H9 (cell line): ENCODE data around the gene CDYL. TPM values are rescaled to one million over a fixed set of nuclear protein-coding genes. Genes with fewer than 3 reads are reported as not detected.

Experiments used
- DNase-seq: peaks from one replicate; pipeline ENCODE4 v3.0.0-alpha.2; 2017
- H2AFZ ChIP-seq: one replicate; pipeline ENCODE4 v1.6.1; 2013; ENCODE audit warnings: mild to moderate bottlenecking, low read length, control low read depth, moderate library complexity
- H2AK5ac ChIP-seq: 2 replicates; pipeline ENCODE4 v1.6.1; 2013; ENCODE audit warnings: low read length, control low read depth, mixed read lengths; ENCODE audit not compliant: insufficient read length
- H2BK120ac ChIP-seq: one replicate; pipeline ENCODE4 v1.6.1; 2013; ENCODE audit warnings: low read depth, mild to moderate bottlenecking, low read length, control low read depth, inconsistent platforms; ENCODE audit not compliant: poor library complexity, severe bottlenecking
- H2BK12ac ChIP-seq: 2 replicates; pipeline ENCODE4 v1.6.1; 2013; ENCODE audit warnings: low read length, control low read depth, mixed read lengths, low read depth; ENCODE audit not compliant: insufficient read length
- H2BK15ac ChIP-seq: 2 replicates; pipeline ENCODE4 v1.6.1; 2013; ENCODE audit warnings: low read depth, low read length, control low read depth
- H2BK20ac ChIP-seq: one replicate; pipeline ENCODE4 v1.6.1; 2013; ENCODE audit warnings: low read depth, mild to moderate bottlenecking, low read length, control low read depth, inconsistent platforms; ENCODE audit not compliant: poor library complexity, severe bottlenecking
- H2BK5ac ChIP-seq: 2 replicates; pipeline ENCODE4 v1.6.1; 2013; ENCODE audit warnings: low read length, control low read depth, mixed read lengths; ENCODE audit not compliant: insufficient read length
- H3K14ac ChIP-seq: 2 replicates; pipeline ENCODE4 v1.6.1; 2013; ENCODE audit warnings: low read length, control low read depth; ENCODE audit not compliant: insufficient read depth
- H3K18ac ChIP-seq: 2 replicates; pipeline ENCODE4 v1.6.1; 2013; ENCODE audit warnings: low read depth, mild to moderate bottlenecking, mixed read lengths, low read length, control low read depth; ENCODE audit not compliant: insufficient read length
- H3K23ac ChIP-seq: 2 replicates; pipeline ENCODE4 v1.6.1; 2013; ENCODE audit warnings: low read length, control low read depth, mixed read lengths, low read depth; ENCODE audit not compliant: insufficient read length
- H3K23me2 ChIP-seq: 2 replicates; pipeline ENCODE4 v1.6.1; 2013; ENCODE audit warnings: low read depth, mild to moderate bottlenecking, mixed read lengths, low read length, control low read depth; ENCODE audit not compliant: insufficient read length, poor library complexity, severe bottlenecking
- H3K27ac ChIP-seq: 2 replicates; pipeline ENCODE4 v1.5.1; 2013; ENCODE audit warnings: low read length, control low read depth, mixed read lengths, low read depth; ENCODE audit not compliant: insufficient read length
- H3K27me3 ChIP-seq: 2 replicates; pipeline ENCODE4 v1.6.1; 2013; ENCODE audit warnings: low read length, control low read depth, inconsistent platforms; ENCODE audit not compliant: insufficient read depth
- H3K4ac ChIP-seq: 2 replicates; pipeline ENCODE4 v1.6.1; 2013; ENCODE audit warnings: low read depth, mild to moderate bottlenecking, control low read depth, inconsistent platforms, low read length, moderate library complexity
- H3K4me1 ChIP-seq: 2 replicates; pipeline ENCODE4 v1.6.1; 2013; ENCODE audit warnings: low read length, control low read depth, inconsistent platforms; ENCODE audit not compliant: insufficient read depth
- H3K4me2 ChIP-seq: 2 replicates; pipeline ENCODE4 v1.6.1; 2013; ENCODE audit warnings: low read length, control low read depth, mixed read lengths; ENCODE audit not compliant: insufficient read length, insufficient read depth
- H3K56ac ChIP-seq: 2 replicates; pipeline ENCODE4 v1.6.1; 2013; ENCODE audit warnings: low read depth, mild to moderate bottlenecking, mixed read lengths, low read length, control low read depth; ENCODE audit not compliant: insufficient read length
- H3K79me1 ChIP-seq: 2 replicates; pipeline ENCODE4 v1.6.1; 2013; ENCODE audit warnings: low read depth, mild to moderate bottlenecking, moderate library complexity, low read length, control low read depth, inconsistent platforms; ENCODE audit not compliant: insufficient read depth, poor library complexity, severe bottlenecking
- H3K79me2 ChIP-seq: 2 replicates; pipeline ENCODE4 v1.6.1; 2013; ENCODE audit warnings: low read length, control low read depth, inconsistent platforms; ENCODE audit not compliant: insufficient read depth
- H3K9ac ChIP-seq: 2 replicates; pipeline ENCODE4 v1.6.1; 2013; ENCODE audit warnings: low read length, control low read depth, mixed read lengths; ENCODE audit not compliant: insufficient read length; ENCODE audit errors: extremely low read depth
- H3K9me3 ChIP-seq: one replicate; pipeline ENCODE4 v1.6.1; 2013; ENCODE audit warnings: low read depth, low read length, inconsistent platforms; ENCODE audit not compliant: control insufficient read depth
- H3T11ph ChIP-seq: one replicate; pipeline ENCODE4 v1.6.1; 2013; ENCODE audit warnings: mild to moderate bottlenecking, low read length, control low read depth, inconsistent platforms
- H4K20me1 ChIP-seq: one replicate; pipeline ENCODE4 v1.6.1; 2013; ENCODE audit not compliant: control insufficient read depth, insufficient read length, insufficient read depth
- H4K5ac ChIP-seq: 2 replicates; pipeline ENCODE4 v1.6.1; 2013; ENCODE audit warnings: low read depth, mild to moderate bottlenecking, mixed read lengths, low read length, control low read depth; ENCODE audit not compliant: insufficient read length
- H4K8ac ChIP-seq: replicated peaks from 2 replicates; pipeline ENCODE4 v1.6.1; 2013; ENCODE audit warnings: low read length, control low read depth, mixed read lengths, low read depth; ENCODE audit not compliant: insufficient read length
- H4K91ac ChIP-seq: 2 replicates; pipeline ENCODE4 v1.6.1; 2013; ENCODE audit warnings: low read depth, mild to moderate bottlenecking, moderate library complexity, mixed read lengths, low read length, control low read depth; ENCODE audit not compliant: insufficient read length
- H3K27ac Mint-ChIP-seq, 3 experiments: 2 replicates in 2 of 3; 3 replicates in 1 of 3; pipeline ENCODE4 v1.8.0; 2020 to 2021; ENCODE audit warnings: mixed read lengths in 3 of 3, mild to moderate bottlenecking in 1 of 3, moderate library complexity in 1 of 3
- H3K27me3 Mint-ChIP-seq: 2 replicates; pipeline ENCODE4 v1.8.0; 2021; ENCODE audit warnings: low read depth, mild to moderate bottlenecking, moderate library complexity, mixed read lengths
- H3K36me3 Mint-ChIP-seq, 3 experiments: 2 replicates in 2 of 3; 3 replicates in 1 of 3; pipeline ENCODE4 v1.8.0; 2020 to 2021; ENCODE audit warnings: low read depth in 3 of 3, mixed read lengths in 3 of 3; ENCODE audit not compliant: insufficient read depth in 1 of 3
- H3K4me1 Mint-ChIP-seq, 2 experiments: 2 replicates each; pipeline ENCODE4 v1.8.0; 2020; ENCODE audit warnings: mixed read lengths in 2 of 2
- H3K4me3 Mint-ChIP-seq, 2 experiments: 2 replicates in 1 of 2; 3 replicates in 1 of 2; pipeline ENCODE4 v1.8.0; 2020 to 2021; ENCODE audit warnings: mild to moderate bottlenecking in 2 of 2, mixed read lengths in 2 of 2, moderate library complexity in 1 of 2
- H3K9me3 Mint-ChIP-seq, 2 experiments: 2 replicates in 1 of 2; 3 replicates in 1 of 2; pipeline ENCODE4 v1.8.0; 2020; ENCODE audit warnings: mild to moderate bottlenecking in 2 of 2, mixed read lengths in 2 of 2, moderate library complexity in 1 of 2
- CTCF ChIP-seq: fragments of 200-600 bp; sonication (generic); conservative IDR thresholded peaks from 3 replicates; pipeline ENCODE4 v1.8.0; 2021; ENCODE audit warnings: antibody characterized with exemption, mild to moderate bottlenecking
- WGBS: extraction: QIAGEN DNeasy Blood & Tissue Kit; methylation state at CpG from one replicate; pipeline ENCODE4 v1.1.7; 2013; ENCODE audit warnings: missing lambda C conversion rate, low lambda C conversion rate, mixed read lengths; ENCODE audit not compliant: insufficient read length; ENCODE audit errors: extremely low coverage; 5-methylcytosine and 5-hydroxymethylcytosine counted together
- total RNA-seq: library from RNA; stranded (reverse); gene quantifications from 2 replicates; pipeline ENCODE4 v1.2.1, GENCODE V29; 2021

Gene CDYL
- total RNA-seq, 1 experiment from 2014 or later = 95.0 TPM

- Histone ChIP-seq H3K23me2 (no peaks in the 10 kb centered on the region), H2BK5ac (no peak overlapping the region), H4K20me1 (no peaks in the 10 kb centered on the region), H3K14ac (no peak overlapping the region), H4K91ac (no peak overlapping the region), H3K4ac (no peak overlapping the region), H2BK12ac (no peak overlapping the region), H2BK20ac (no peak overlapping the region), H3K9me3 (no peaks in the 10 kb centered on the region), H3K18ac (no peak overlapping the region), H4K5ac (no peak overlapping the region), H4K8ac (no peak overlapping the region), H3K79me2 (peaks cover 68% of the 10 kb centered on the region; the same call in 1 of the 2 replicates), H3T11ph (no peak overlapping the region), H3K27ac (no peak overlapping the region), H2AFZ (no peak overlapping the region), H2BK15ac (no peak overlapping the region), H3K4me1 (peaks cover 4% of the 10 kb centered on the region), H2BK120ac (no peak overlapping the region), H3K27me3 (no peaks in the 10 kb centered on the region), H3K23ac (no peak overlapping the region), H3K56ac (no peak overlapping the region), H3K9ac (no peak overlapping the region), H3K4me2 (no peak overlapping the region), H2AK5ac (no peak overlapping the region), H3K79me1 (peaks cover 22% of the 10 kb centered on the region)
- H3K27ac Mint-ChIP-seq = no peak overlapping the region; a peak in 1 of 7 replicates
- H3K9me3 Mint-ChIP-seq = peaks cover 0 to 5% of the 10 kb centered on the region in 2 experiments; a peak in 1 of 5 replicates
- H3K36me3 Mint-ChIP-seq = peaks cover 0 to 20% (median 19%) of the 10 kb centered on the region in 3 experiments; a peak in 6 of 7 replicates
- TF ChIP-seq CTCF = no peak
- peaks cover 52 to 58% of the 10 kb centered on the region in 2 experiments for H3K4me1 Mint-ChIP-seq
- WGBS = no CpG with 5 or more reads among the region's 9 CpGs
- H3K27me3 Mint-ChIP-seq = no peaks in the 10 kb centered on the region
- no peak overlapping the region for H3K4me3 Mint-ChIP-seq
- no peak for DNase-seq
These were observed 30.6 kb downstream of the CDYL start for GRCh38 chr6:4806791-4807190.
